HG03575 (cell line): Measurements from ENCODE around the gene RYR1.

Source experiments
- ATAC-seq: cut with Tn5 transposase; IDR thresholded peaks from one replicate; pipeline ENCODE4 v1.9.1; 2021; ENCODE audit not compliant: unreplicated experiment, insufficient number of reproducible peaks, low FRiP score; ENCODE audit errors: extremely low read depth

RYR1 gene

GRCh38 chr19:38524369-38524768 lies 90.9 kb downstream of the RYR1 start:
- ATAC-seq: no peak

- ATAC-seq: no peak
Observed at GRCh38 chr19:38524994-38525634, 91.6 kb downstream of the RYR1 start.

- no peak for ATAC-seq
Observed at GRCh38 chr19:38526430-38526829, 92.9 kb downstream of the RYR1 start.

GRCh38 chr19:38527466-38528136 lies 94.1 kb downstream of the RYR1 start:
- no peak for ATAC-seq

- ATAC-seq: no peak
Observed at GRCh38 chr19:38528213-38528755, 94.8 kb downstream of the RYR1 start.

GRCh38 chr19:38528931-38529330 lies 95.4 kb downstream of the RYR1 start:
- no peak for ATAC-seq

- ATAC-seq: no peak
Observed at GRCh38 chr19:38531515-38531914, 98.0 kb downstream of the RYR1 start.

- ATAC-seq: no peak
Observed at GRCh38 chr19:38532939-38533338, 99.4 kb downstream of the RYR1 start.

GRCh38 chr19:38534574-38534973 lies 101.1 kb downstream of the RYR1 start:
- ATAC-seq: no peak

- ATAC-seq: no peak
Observed at GRCh38 chr19:38535212-38535611, 101.7 kb downstream of the RYR1 start.

- ATAC-seq: no peak
Observed at GRCh38 chr19:38537071-38537936, 103.8 kb downstream of the RYR1 start.

- no peak for ATAC-seq
Observed at GRCh38 chr19:38538386-38538785, 104.9 kb downstream of the RYR1 start.

GRCh38 chr19:38538793-38539528 lies 105.5 kb downstream of the RYR1 start:
- no peak for ATAC-seq

- no peak for ATAC-seq
Observed at GRCh38 chr19:38539751-38540150, 106.3 kb downstream of the RYR1 start.

- no peak for ATAC-seq
Observed at GRCh38 chr19:38542040-38542439, 108.5 kb downstream of the RYR1 start.

- ATAC-seq: no peak
Observed at GRCh38 chr19:38543286-38543806, 109.9 kb downstream of the RYR1 start.

GRCh38 chr19:38543807-38544568 lies 110.5 kb downstream of the RYR1 start:
- no peak for ATAC-seq
